H1 (cell line): ENCODE results near the gene CHST12. TPM values are rescaled to one million over a fixed set of nuclear protein-coding genes. Genes with fewer than 3 reads are reported as not detected.

Experiments
- BCL11A ChIP-seq, 2 experiments: IDR thresholded peaks; one replicate each; pipeline ENCODE4 v1.6.1; 2011; ENCODE audit warnings: low read depth in 2 of 2, low read length in 2 of 2, mild to moderate bottlenecking in 2 of 2
- CHD1 ChIP-seq: IDR thresholded peaks from 2 replicates; pipeline ENCODE4 v1.6.1; 2012; ENCODE audit warnings: low read depth, low read length, improper control_type of control experiment
- CHD7 ChIP-seq: fragments of 300-600 bp; sonication (generic); IDR thresholded peaks from 2 replicates; pipeline ENCODE4 v1.7.1; 2012; ENCODE audit warnings: low read length, moderate library complexity, mild to moderate bottlenecking, inconsistent platforms; ENCODE audit not compliant: insufficient replicate concordance
- CREB1 ChIP-seq: IDR thresholded peaks from 2 replicates; pipeline ENCODE4 v1.6.1; 2012; ENCODE audit warnings: inconsistent platforms
- JUN ChIP-seq: IDR thresholded peaks from 2 replicates; pipeline ENCODE4 v1.6.1; 2011; ENCODE audit warnings: low read depth, mild to moderate bottlenecking, improper control_type of control experiment, low read length
- KDM5A ChIP-seq: fragments of 200-600 bp; IDR thresholded peaks from 2 replicates; pipeline ENCODE4 v1.7.1; 2012; ENCODE audit warnings: mild to moderate bottlenecking, low read length, inconsistent platforms, mixed read lengths
- MAFK ChIP-seq: IDR thresholded peaks from 2 replicates; pipeline ENCODE4 v1.6.1; 2012; ENCODE audit warnings: low read depth, mild to moderate bottlenecking, improper control_type of control experiment, low read length
- POU5F1 ChIP-seq: IDR thresholded peaks from 2 replicates; pipeline ENCODE4 v1.6.1; 2011; ENCODE audit warnings: low read depth, mild to moderate bottlenecking, low read length, moderate library complexity
- SP1 ChIP-seq: IDR thresholded peaks from 2 replicates; pipeline ENCODE4 v1.6.1; 2011; ENCODE audit warnings: low read depth, low read length
- SP2 ChIP-seq: IDR thresholded peaks from 2 replicates; pipeline ENCODE4 v1.6.1; 2012; ENCODE audit warnings: mild to moderate bottlenecking, low read length, inconsistent platforms
- TEAD4 ChIP-seq: IDR thresholded peaks from 2 replicates; pipeline ENCODE4 v1.6.1; 2012; ENCODE audit warnings: low read depth, low read length, inconsistent platforms, mixed read lengths
- polyA plus RNA-seq, 7 experiments: library from polyadenylated mRNA; depleted of rRNA in 3 of 7; stranded (reverse) in 5 of 7; unstranded in 2 of 7; fragments of >200 nt in 5 of 7; fragments of 200-250 nt in 2 of 7; gene quantifications; 1 replicate in 5 of 7; 2 replicates in 1 of 7; 4 replicates in 1 of 7; pipeline versions ENCODE4 v1.2.1 to v1.2.3, GENCODE V29; 2011 to 2013; ENCODE audit warnings: missing spikeins in 2 of 7, mixed read lengths in 2 of 7
- total RNA-seq: library from RNA; stranded (reverse); fragmentation: NEBNext Ultra II Directional; extraction: Animal tissue kit (Norgen Biotek cat#: 25700); gene quantifications from 2 replicates; pipeline ENCODE4 v1.2.1, GENCODE V29; 2021

CHST12 gene
- total and polyA plus RNA-seq, 2 of the 8 experiments (the other 6 are each of a cell fraction or from before 2014, with no cell fraction given) = 13.4 to 24.1 TPM

GRCh38 chr7:2444476-2444875 is 41.1 kb downstream of the CHST12 start (continued):
- TF ChIP-seq CHD7 (no peak), SP1 (no peak), KDM5A (no peak), BCL11A (IDR thresholded peaks at IDR 0.05; ENCODE audit: low read depth in 2 of 2, low read length in 2 of 2) (no peak), TEAD4 (no peak), SP2 (no peak), CHD1 (no peak), MAFK (no peak), JUN (no peak), POU5F1 (no peak), CREB1 (no peak)
